Fibroblast of mammary gland (primary cell): ENCODE measurements around the gene SPTA1.

Experiments used
- DNase-seq: peaks from one replicate; pipeline ENCODE4 v3.0.0-alpha.2; 2010; ENCODE audit warnings: low read depth
- H3K4me3 ChIP-seq: 2 replicates; pipeline ENCODE4 v1.5.1; 2011; ENCODE audit warnings: low read depth, mild to moderate bottlenecking, low read length, moderate library complexity; ENCODE audit not compliant: control insufficient read depth
- CTCF ChIP-seq: conservative IDR thresholded peaks from 2 replicates; pipeline ENCODE4 v1.5.1; 2011; ENCODE audit warnings: low read depth, low read length, inconsistent platforms; ENCODE audit not compliant: control insufficient read depth, insufficient read depth

The SPTA1 gene

GRCh38 chr1:158654571-158654970, 31.9 kb downstream of the SPTA1 start:
- TF ChIP-seq CTCF: no peak
- no peak overlapping the region for H3K4me3 ChIP-seq
- no peak for DNase-seq

GRCh38 chr1:158654086-158654485, 32.4 kb downstream of the SPTA1 start:
- no peak for DNase-seq
- TF ChIP-seq CTCF: no peak
- no peak overlapping the region for H3K4me3 ChIP-seq

- H3K4me3 ChIP-seq: no peak overlapping the region
- TF ChIP-seq CTCF: no peak
- no peak for DNase-seq
Observed at GRCh38 chr1:158652721-158653334, 33.7 kb downstream of the SPTA1 start.

- no peak for DNase-seq
- no peak for TF ChIP-seq CTCF
- H3K4me3 ChIP-seq: no peak overlapping the region
Observed at GRCh38 chr1:158649052-158649451, 37.5 kb downstream of the SPTA1 start.

- no peak overlapping the region for H3K4me3 ChIP-seq
- no peak for TF ChIP-seq CTCF
- no peak for DNase-seq
Observed at GRCh38 chr1:158646465-158646864, 40.0 kb downstream of the SPTA1 start.

GRCh38 chr1:158644449-158644848, 42.1 kb downstream of the SPTA1 start:
- no peak for DNase-seq
- no peak overlapping the region for H3K4me3 ChIP-seq
- no peak for TF ChIP-seq CTCF

GRCh38 chr1:158638904-158639303, 47.6 kb downstream of the SPTA1 start:
- no peak overlapping the region for H3K4me3 ChIP-seq
- TF ChIP-seq CTCF: no peak
- DNase-seq: no peak
